Stimulated activated CD4-positive, alpha-beta T cell treated with anti-CD3 and anti-CD28 coated beads, Interleukin-15, amount 100 ng/mL, for 1 hour (primary cell): ENCODE measurements around the gene BMPR1B.

ENCODE experiments used
- DNase-seq, 2 donors: peaks; one replicate each; pipeline ENCODE4 v3.0.0-alpha.2; 2020; ENCODE audit warnings: low read depth in 1 of 2, low spot score in 1 of 2

Gene BMPR1B

GRCh38 chr4:94905511-94905910, 147.8 kb downstream of the BMPR1B start:
- no peak for DNase-seq

- DNase-seq = no peak
Measured at GRCh38 chr4:94909645-94910044, 151.9 kb downstream of the BMPR1B start.

GRCh38 chr4:94911106-94911505, 153.4 kb downstream of the BMPR1B start:
- no peak for DNase-seq

- no peak for DNase-seq
Measured at GRCh38 chr4:94912606-94913005, 154.9 kb downstream of the BMPR1B start.

- DNase-seq = no peak
Measured at GRCh38 chr4:94913316-94913715, 155.6 kb downstream of the BMPR1B start.

GRCh38 chr4:94917146-94917545, 159.4 kb downstream of the BMPR1B start:
- no peak for DNase-seq

GRCh38 chr4:94918543-94918942, 160.8 kb downstream of the BMPR1B start:
- DNase-seq = no peak

- no peak for DNase-seq
Measured at GRCh38 chr4:94920369-94920768, 162.6 kb downstream of the BMPR1B start.

GRCh38 chr4:94924566-94924965, 166.8 kb downstream of the BMPR1B start:
- DNase-seq = no peak

GRCh38 chr4:94925764-94926347, 168.1 kb downstream of the BMPR1B start:
- DNase-seq = no peak

GRCh38 chr4:94926936-94927335, 169.2 kb downstream of the BMPR1B start:
- DNase-seq = no peak

GRCh38 chr4:94927696-94928095, 169.9 kb downstream of the BMPR1B start:
- no peak for DNase-seq

GRCh38 chr4:94929696-94930095, 171.9 kb downstream of the BMPR1B start:
- no peak for DNase-seq

- DNase-seq = no peak
Measured at GRCh38 chr4:94931626-94932025, 173.9 kb downstream of the BMPR1B start.

- DNase-seq = no peak
Measured at GRCh38 chr4:94932366-94932765, 174.6 kb downstream of the BMPR1B start.

GRCh38 chr4:94933799-94934198, 176.0 kb downstream of the BMPR1B start:
- DNase-seq = no peak

GRCh38 chr4:94934201-94934600, 176.4 kb downstream of the BMPR1B start:
- no peak for DNase-seq

- DNase-seq = no peak
Measured at GRCh38 chr4:94934864-94935263, 177.1 kb downstream of the BMPR1B start.

GRCh38 chr4:94936854-94937253, 179.1 kb downstream of the BMPR1B start:
- no peak for DNase-seq

GRCh38 chr4:94939791-94940519, 182.2 kb downstream of the BMPR1B start:
- DNase-seq = no peak

- DNase-seq = no peak
Measured at GRCh38 chr4:94940520-94940908, 182.8 kb downstream of the BMPR1B start.

- no peak for DNase-seq
Measured at GRCh38 chr4:94941706-94942105, 184.0 kb downstream of the BMPR1B start.

- no peak for DNase-seq
Measured at GRCh38 chr4:94944726-94945125, 187.0 kb downstream of the BMPR1B start.
